ENCODE measurements around the gene NSUN6.

The NSUN6 gene

DNA sequence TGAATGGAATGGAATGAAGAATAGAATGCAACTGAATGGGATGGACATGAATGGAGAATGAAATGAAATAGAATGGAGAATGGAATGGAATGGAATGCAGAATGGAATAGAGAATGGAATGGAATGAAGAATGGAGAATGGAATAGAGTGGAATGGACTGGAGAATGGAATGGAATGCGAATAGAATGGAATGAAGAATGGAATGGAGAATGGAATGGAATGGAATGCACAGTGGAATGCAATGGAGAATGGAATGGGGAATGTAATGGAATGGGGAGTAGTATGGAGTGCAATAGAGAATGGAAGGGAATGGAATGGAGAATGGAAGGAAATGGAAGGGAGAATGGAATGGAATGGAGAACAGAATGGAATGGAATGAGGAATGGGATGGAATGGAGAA lies 93.4 kb downstream of the NSUN6 start:
- DNase-seq: no peak

DNA sequence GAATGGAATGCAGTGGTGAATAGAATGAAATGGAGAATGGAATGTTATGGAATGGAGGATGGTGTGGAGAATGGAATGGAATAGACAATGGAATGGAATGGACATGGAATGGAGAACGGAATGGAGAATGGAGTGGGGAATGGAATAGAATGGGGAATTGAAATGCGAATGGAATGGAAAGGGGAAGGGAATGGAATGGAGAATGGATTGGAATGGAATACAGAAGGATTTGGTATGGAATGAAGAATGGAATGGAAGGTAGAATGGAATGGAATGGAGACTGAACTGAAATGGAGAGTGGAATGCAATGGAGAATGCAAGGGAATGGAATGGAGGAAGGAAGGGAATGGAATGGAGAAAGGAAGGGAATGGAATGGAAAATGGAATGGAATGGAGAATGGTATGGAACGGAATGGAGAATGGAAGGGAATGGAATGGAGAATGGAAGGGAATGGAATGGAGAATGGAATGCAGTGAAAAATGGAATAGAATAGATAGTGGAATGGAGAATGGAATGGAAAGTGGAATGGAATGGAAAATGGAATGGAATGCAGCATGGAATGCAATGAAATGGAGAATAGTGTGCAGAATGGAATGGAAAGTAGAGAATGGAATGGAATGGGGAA lies 94.8 kb downstream of the NSUN6 start:
- no peak for DNase-seq

DNA sequence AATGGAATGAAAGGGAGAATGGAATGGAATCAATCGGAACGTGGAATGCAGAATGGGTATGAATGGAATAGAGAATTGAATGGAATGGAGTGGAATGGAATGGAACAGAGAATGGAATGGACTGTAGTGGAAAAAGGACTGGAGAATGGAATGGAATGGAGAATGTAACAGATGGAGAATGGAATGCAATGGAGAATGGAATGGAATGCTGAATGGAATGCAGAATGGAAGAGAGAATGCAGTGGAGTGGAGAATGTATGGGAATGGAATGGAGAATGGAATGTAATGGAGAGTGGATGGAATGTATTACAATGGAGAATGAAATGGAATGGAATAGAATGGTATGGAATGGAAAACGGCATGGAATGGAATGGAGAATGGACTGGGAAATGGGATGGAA lies 96.9 kb downstream of the NSUN6 start:
- no peak for DNase-seq

DNA sequence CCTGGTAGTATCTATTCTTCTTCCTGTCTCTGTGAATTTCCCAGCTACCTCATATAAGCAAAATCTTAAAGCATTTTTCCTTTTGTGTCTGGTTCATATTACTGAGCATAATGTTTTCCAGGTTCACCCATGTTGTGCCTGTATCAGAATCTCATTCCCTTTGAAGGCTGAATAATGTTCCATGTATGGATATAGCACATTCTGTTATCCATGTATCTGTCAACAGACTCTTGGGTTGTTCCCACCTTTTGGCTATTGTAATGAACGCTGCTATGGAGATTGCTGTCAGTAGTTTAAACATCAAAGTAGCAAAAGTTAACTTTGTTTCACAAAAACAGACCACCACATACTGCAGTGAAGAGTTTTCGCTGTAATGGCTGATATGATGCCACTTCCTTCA lies 99.9 kb downstream of the NSUN6 start:
- DNase-seq: no peak

DNA sequence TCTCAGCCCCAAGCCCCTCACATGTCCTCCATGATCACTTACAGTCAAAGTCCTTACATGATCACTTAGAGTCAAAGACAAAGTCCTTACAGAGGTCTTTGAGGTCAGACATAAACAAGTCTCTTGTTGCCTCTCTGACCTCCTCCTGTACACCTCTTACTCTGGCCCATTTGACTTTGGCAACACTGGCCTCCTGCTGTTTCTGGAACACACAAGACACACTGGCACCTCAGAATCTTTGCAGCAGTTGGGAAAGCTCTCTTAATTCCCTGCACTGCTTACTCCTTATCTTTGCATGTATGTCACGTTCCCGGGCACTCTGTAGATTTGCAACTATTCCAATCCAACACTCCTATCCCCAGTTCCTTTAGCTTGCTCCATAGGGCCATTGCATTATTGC lies 102.3 kb downstream of the NSUN6 start:
- no peak for DNase-seq

DNA sequence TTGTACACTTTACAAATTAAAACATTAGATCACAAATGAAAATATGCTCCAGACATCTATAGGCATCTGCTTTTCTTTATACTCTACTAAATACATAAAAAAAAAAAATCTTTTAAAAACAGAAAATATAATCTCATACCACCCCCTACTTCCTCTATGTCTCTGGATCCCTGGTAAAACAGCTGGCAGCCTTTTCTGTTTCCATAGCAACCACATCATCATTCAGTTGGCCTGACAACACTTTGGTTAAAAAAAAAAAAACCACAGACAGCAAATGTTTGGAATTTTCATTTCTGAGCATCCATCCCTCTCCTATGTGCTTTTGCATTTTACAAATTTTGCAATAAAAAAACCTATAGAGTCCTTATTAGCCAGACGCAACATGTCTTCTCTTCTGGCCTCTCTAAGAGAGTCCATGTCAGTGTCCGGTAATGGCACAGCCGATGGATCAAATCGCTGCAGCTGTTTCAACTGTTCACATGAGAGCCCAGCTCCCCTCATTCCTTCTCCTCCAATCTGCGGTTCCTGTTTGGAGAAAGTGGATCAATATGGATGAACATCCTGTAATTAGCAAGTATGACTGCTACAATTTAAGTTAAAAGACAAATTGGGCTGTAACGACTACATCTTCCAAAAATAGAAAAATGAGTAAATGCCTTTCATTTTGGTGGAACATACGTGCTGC lies 105.6 kb downstream of the NSUN6 start:
- no peak for DNase-seq

DNA sequence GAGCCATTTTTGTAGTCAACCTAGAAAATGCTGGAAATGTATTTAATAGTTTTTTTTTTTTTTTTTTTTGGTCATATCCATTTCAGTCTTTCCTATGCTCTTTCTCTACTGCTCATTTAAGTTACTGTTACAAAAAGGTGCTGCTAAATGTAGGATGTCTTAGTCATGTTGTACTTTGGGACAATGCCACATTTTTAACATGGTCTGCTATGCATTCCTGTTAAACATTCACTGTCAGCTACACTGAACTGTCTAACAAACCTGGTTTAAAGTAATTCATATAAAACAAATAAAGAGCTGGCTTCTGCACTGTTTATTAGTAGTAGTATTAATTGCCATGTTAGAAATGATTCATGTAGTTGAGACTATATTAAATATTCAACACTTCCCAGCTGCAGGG lies 108.6 kb downstream of the NSUN6 start:
- DNase-seq: no peak

DNA sequence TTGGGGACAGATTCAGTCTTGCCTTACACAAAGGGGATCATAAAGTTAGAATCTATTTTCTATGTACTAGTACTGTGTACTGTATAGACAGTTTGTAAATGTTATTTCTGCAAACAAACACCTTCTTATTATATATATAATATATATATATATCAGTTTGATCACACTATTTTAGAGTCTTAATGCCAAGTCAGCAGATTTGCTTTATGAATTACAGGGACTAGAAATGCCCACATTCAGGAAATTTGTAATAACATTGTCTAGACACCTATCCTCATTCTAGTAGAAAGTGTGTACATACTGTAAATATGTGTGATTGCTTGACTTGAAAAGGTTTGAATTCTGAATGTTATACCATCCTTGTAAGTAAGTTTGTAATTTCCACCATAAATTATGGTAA lies 111.2 kb downstream of the NSUN6 start:
- no peak for DNase-seq

DNA sequence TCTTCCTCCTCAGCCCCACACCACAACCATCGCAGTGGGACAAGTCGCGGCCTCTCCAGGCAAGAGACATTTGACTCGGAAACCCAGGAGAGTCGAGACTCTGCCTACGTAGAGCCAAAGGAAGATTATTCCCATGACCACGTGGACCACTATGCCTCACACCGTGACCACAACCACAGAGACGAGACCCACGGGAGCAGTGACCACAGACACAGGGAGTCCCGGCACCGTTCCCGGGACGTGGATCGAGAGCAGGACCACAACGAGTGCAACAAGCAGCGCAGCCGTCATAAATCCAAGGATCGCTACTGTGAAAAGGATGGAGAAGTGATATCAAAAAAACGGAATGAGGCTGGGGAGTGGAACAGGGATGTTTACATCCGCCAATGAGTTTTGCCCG lies 112.1 kb downstream of the NSUN6 start:
- no peak for DNase-seq

DNA sequence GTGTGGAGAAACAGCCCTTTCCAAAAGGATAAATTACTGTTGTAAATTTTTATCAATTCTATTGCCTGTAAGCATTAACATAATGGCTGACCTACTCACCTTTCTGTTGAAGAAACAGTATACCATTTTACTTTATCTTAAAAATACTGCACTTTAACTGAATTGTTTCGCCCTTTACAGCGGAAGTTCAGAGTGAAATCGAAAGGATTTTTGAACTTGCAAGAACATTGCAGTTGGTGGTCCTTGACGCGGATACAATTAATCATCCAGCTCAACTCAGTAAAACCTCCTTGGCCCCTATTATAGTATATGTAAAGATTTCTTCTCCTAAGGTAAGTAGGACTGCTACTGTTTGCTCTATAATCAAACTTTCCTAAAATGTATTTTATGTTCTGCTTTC lies 117.5 kb downstream of the NSUN6 start:
- no peak for DNase-seq

DNA sequence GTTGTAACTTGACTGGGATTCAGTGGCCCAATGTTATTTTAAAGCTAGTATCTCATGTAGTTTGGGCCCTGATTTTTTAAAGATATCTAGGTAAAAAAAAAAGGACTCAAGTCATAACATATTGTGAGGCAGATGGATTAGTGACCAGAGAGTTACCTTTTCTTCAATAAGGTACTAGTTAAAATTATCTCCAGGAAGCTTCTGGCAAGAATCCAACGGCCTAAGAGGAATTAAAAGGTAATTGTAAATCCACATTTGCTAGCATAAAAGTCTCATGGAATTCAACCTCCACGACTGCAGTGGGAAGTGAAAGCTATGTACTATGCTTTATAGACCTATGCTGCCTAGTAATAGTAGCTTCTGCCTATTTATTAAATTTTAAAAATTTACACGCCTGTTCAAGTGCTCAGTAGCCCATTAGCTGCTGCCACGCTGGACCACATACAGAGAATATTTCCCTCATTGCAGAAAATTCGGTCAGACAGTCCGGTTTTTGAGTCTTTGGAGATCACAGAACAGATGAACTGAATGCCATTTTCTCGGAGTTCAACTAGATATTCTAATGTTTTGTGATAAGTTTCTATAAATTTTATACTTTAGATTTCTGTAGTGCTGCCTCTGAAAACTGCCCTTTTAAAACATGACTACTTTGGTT lies 118.4 kb downstream of the NSUN6 start:
- no peak for DNase-seq

DNA sequence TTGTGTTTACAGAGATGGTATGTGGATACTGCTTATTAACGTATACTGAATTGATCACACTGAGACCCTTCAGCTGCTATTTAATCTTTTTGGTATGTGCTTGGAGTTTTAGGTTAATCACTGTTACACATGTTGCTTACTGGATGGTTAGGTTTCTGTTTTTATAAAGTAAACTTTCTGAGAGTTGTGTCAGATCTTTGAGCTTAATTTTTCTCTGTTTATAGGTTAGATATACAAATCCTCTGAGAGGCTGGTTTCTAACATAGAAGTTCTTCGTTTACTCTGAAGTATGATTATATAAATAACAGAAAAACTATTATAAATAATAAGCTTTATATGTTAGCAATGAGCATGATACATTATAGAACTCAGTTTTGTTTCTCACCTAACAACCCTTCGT lies 123.1 kb downstream of the NSUN6 start:
- DNase-seq: no peak

DNA sequence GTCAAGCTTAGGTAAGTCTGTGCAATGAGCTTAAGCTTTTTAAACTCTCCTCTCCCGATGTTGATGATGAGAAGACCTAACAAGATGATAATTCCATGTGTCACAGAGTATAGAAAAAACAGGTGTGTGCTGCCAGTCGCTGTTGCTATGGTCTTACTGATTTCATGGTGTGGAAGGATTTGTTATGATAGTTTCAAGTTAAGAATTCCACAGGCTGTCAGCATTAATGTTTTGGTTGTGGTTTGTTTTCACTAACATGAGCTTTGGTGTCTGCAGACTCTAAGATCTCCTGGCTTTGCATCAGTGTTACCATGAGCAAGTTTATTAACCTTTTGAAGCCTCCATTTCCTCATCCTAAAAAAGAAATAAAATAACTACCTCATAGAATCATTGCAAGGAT lies 123.7 kb downstream of the NSUN6 start:
- DNase-seq: no peak

DNA sequence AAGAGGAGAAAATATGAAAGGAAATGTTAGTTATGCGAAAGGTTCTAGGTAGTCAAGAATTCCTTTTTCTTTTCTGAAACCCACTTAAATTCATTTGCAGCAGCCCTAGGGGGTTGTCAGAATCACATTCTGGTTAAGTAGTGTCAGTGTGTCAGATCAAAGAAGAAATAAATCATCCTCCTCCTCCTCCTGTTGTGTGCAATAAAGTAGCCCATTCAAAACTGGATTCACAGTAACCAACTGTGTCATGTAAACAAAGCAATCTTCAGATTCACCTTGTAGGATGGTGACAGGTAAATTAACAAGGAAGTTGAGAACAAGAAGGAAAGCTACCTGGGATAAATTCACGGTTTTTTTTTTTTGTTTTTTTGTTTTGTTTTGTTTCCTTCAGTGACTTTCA lies 127.5 kb downstream of the NSUN6 start:
- DNase-seq: no peak

DNA sequence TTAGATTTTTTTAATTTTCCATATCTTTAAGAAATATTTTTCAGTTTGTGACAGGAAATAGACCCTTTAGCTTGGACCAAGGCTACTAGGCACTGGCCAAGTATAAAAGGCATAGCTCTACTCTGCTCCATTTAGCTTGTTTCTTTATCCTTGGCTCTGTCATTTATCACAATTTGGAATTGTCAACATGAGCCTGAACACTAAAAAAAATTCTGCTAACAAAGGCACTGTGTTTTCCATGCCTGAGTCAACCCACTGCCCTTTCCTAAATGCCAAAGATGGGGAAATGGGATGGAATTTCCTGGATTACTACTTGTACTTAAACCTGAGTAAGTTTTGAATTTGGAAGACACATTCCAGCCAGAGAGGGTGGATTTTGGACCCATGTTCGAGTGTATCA lies 128.4 kb downstream of the NSUN6 start:
- no peak for DNase-seq

DNA sequence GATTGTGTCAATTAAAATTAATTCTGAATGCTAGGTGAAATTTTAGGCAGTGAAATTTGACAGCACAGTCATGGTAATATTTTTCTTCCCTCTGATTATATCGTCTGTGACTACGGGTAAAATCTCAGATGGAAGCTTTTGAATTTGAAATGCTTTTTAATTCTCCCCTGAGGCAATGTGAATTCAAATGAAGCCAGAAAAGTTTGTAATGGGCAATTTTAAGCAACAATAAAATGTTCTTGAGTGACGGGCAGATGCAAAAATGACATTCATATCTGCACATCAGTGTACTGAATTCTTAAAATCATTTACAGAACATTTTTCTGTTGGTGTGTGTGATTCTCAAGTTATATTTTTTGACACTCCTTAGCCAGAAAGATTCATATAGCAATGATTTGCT lies 134.5 kb downstream of the NSUN6 start:
- no peak for DNase-seq

DNA sequence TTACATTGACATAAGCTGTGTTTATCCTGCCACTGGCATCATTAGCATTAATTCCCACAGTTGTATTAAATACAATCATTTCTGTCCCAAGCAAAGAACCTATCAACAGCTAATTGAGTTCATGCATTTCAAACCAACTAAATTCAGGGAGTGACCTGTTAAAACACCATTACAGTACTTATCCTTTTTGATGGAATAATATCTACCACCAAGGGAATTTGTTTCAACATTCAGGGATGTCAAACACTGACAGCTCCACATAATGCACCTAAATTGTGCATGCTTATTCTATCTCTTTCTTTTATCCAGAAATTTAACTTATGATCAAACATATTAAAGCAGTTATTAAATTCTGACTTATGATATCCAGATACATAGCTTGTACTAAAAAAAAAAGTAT lies 136.8 kb downstream of the NSUN6 start:
- no peak for DNase-seq

DNA sequence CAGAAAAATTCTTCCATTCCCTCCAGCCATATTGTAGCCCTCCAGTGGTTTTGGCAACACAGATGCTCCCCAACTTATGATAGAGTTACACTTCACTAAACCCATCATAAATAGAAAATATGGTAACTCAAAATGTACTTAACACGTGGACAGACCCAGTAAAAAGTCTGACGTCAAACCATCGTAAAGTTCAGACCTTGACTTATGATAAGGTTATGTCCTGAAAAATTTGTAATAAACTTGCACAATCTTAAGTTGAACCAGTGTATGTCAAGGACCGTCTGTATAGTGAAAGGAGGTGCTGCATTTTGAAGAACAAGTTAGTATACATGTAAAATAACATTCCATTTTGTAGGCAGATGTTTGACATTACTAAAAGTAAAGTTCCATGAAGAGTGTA lies 142.8 kb downstream of the NSUN6 start:
- no peak for DNase-seq

DNA sequence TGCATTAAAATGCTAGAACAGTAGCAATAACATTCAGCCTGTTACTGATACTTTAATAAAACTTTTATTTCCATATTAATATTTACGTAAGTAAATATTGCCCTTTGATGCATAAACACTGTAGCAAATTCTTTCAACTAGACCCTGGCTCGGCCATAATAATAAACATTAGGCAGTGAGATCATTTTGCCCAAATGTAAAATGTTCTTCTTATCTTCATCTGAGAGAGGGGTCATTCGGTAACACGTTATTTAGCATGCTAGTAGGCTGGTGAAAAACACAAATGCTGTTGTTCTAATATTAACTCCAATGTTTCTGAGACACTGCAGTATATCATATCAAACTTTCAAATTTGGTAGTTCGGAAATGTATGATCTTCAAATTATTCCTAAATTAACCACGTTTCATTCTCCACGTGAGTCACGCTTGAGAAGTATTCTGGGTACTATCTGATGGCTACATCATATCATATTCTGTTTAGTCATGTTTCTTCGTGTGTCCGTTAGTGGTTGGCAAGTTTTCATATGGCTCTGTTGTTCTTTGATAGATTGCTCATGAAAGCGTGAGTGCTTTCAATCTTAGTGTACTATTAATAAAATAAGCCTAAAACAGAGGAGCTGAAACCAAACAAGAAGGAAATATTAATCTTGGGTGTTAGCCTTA lies 145.8 kb downstream of the NSUN6 start:
- no peak for DNase-seq

DNA sequence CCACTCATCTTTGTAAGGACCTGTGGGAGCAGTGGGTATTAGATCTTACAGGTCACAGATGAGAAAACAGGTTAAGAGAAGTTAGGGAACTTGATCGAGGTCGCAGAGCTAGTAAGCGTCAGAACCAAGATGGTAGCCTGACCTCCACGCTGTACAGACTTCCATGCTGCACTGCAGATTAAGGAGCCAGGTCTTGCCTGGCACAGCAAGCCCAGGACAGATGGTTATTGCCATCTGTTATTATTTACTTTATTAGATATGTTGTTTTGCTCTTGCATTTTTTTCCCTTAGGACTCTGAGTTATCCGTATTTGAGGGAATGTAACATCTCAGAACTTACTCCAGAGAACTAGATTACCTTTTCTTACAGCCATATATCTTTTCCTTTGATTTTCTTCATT lies 147.2 kb downstream of the NSUN6 start:
- DNase-seq: no peak

DNA sequence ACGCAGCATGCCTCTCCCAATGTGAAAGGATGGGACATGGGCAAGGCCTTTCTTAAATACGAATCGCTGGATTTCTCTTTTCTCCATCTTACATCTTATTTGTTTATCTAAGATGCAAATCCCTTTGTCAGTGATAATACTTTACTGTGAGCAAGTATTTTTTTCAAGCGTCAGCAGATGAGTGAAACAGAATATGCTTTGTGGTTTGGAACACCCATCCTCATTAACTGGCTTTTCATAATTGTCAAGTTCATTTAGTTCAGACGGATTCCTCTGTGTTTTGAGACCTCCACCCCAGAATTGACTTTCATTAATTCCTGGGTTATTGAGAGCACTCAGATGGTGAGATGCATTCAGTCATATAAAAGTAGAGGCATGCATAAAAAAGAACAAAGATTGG lies 149.8 kb downstream of the NSUN6 start:
- DNase-seq: no peak

DNA sequence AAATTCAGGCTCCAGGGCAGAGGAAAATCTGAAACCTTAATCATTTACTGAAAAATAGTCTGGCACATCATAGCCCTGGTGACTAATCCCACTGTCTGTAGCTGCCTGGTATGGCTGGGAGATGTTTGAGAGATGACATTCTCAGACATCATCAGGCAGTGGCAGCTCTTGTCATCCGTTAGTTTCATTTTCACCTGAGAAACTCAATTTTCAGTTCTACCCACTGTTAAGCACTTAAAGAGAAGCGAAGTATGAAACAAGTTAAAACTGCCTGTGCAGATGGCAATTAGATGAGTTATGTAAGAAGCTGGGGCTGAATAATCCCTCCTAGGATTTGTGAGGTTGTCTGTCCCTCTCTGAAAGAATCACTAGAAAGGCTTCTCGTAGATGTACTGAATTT lies 150.2 kb downstream of the NSUN6 start:
- no peak for DNase-seq

DNA sequence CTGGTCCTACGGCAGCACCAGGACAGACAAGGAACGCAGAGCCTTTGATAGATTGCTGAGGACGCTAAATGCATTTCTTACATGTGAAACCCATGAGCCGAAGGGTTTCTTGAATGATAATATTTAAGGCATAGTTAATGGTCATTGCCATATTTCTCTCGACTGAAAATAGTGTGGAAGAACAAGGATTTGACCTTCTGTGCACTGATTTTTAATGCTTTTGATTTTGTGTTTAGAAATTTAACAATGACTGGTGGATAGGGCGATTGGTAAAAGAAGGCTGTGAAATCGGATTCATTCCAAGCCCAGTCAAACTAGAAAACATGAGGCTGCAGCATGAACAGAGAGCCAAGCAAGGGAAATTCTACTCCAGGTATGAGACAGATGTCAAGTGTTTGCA lies 150.8 kb downstream of the NSUN6 start:
- DNase-seq: no peak

DNA sequence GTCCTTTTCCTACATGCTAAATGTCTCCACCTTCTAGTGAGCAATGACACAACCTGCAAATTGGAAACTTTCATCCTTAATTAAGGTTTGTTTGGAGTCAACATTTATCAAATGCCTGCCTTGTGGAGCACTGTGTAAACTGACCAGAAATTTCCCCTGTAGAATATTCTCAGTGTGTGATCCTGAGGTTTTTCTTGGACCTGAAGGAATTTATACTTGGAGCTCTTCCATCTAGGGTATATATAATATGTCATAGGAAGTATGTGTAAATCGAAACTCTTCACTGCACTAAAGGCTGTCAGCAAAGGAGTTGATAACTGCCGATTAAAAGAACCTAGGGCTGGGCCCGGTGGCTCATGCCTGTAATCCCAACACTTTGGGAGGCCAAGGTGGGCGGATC lies 152.4 kb downstream of the NSUN6 start:
- DNase-seq: no peak
